Stimulated activated CD4-positive, alpha-beta T cell treated with anti-CD3 and anti-CD28 coated beads, Interleukin-15, amount 100 ng/mL, for 1 hour (primary cell): Measurements from ENCODE around the gene CCDC137.
"Not testable (repeated sequence)": the region's sequence is repeated elsewhere in the genome, so short reads cannot be mapped to it uniquely, and the experiment has no call there.

ENCODE experiments used
- DNase-seq, 2 donors: peaks; one replicate each; pipeline ENCODE4 v3.0.0-alpha.2; 2020; ENCODE audit warnings: low read depth in 1 of 2, low spot score in 1 of 2

Gene CCDC137

GRCh38 chr17:81666342-81667191 is at the start of gene CCDC137, which contains the start of gene OXLD1:
CCDC137 (plus strand) TSS chr17:81666737; CDS start chr17:81666767, 30 bp downstream.
OXLD1 (minus strand) TSS chr17:81666605; CDS start chr17:81666577, 28 bp downstream.
- DNase-seq = peak; percentile 84 to 88

- DNase-seq = no peak
Measured at GRCh38 chr17:81616877-81617276, 49.7 kb upstream of the CCDC137 start.

- not testable (repeated sequence) for DNase-seq
Measured at GRCh38 chr17:81618307-81618706, 48.2 kb upstream of the CCDC137 start.

GRCh38 chr17:81621494-81622130 is 44.9 kb upstream of the CCDC137 start:
- no peak for DNase-seq

- DNase-seq = no peak
Measured at GRCh38 chr17:81630274-81630673, 36.3 kb upstream of the CCDC137 start.

GRCh38 chr17:81631482-81631881 is 35.1 kb upstream of the CCDC137 start:
- no peak for DNase-seq

- DNase-seq = no peak
Measured at GRCh38 chr17:81635431-81635830, 31.1 kb upstream of the CCDC137 start.

- DNase-seq = no peak
Measured at GRCh38 chr17:81635973-81636504, 30.5 kb upstream of the CCDC137 start.

- peak; percentile 76 to 85 for DNase-seq
Measured at GRCh38 chr17:81636505-81637288, 29.8 kb upstream of the CCDC137 start, which contains the start of the genes NPLOC4 and TSPAN10. NPLOC4 (minus strand) TSS chr17:81637112; CDS start chr17:81636930, 182 bp downstream. TSPAN10 (plus strand) TSS chr17:81637196; CDS start chr17:81642413, 5,217 bp downstream.

- DNase-seq = no peak
Measured at GRCh38 chr17:81638683-81639082, 27.9 kb upstream of the CCDC137 start.

GRCh38 chr17:81640011-81640410 is 26.5 kb upstream of the CCDC137 start:
- no peak for DNase-seq

GRCh38 chr17:81641825-81642489 is 24.6 kb upstream of the CCDC137 start:
- no peak for DNase-seq

- no peak for DNase-seq
Measured at GRCh38 chr17:81644496-81644895, 22.0 kb upstream of the CCDC137 start.

- DNase-seq = no peak
Measured at GRCh38 chr17:81644976-81645952, 21.3 kb upstream of the CCDC137 start.

- no peak for DNase-seq
Measured at GRCh38 chr17:81646869-81647600, 19.5 kb upstream of the CCDC137 start.

- no peak for DNase-seq
Measured at GRCh38 chr17:81647640-81648012, 18.9 kb upstream of the CCDC137 start.

- no peak for DNase-seq
Measured at GRCh38 chr17:81648013-81648706, 18.4 kb upstream of the CCDC137 start.

GRCh38 chr17:81648707-81649085 is 17.8 kb upstream of the CCDC137 start:
- no peak for DNase-seq
